IMR-90 (cell line): Measurements from ENCODE around the gene ARR3. TPM values are rescaled to one million over a fixed set of nuclear protein-coding genes. Genes with fewer than 3 reads are reported as not detected.

Experiments used
- ATAC-seq: fragments of 200-7000 bp; cut with Tn5 transposase; 2 replicates; pipeline ENCODE4 v1.9.1; 2020; ENCODE audit warnings: low read depth, mild to moderate bottlenecking, moderate library complexity
- BruUV-seq: library from RNA; stranded (reverse); fragments of 400-500 nt; replicated peaks from 2 replicates; lab custom pipeline; 2021; lab: Mats Ljungman, UMichigan
- CTCF ChIA-PET: fragments of 300-600 bp; formaldehyde crosslinking; extraction: SDS; loops from one replicate; lab custom pipeline; 2021; ENCODE audit warnings: antibody characterized with exemption; lab: Yijun Ruan, JAX
- POLR2A ChIA-PET: fragments of 300-600 bp; sonication (Branson Sonifier 250); formaldehyde crosslinking; loops from one replicate; lab custom pipeline; 2022; ENCODE audit warnings: antibody characterized with exemption; ENCODE audit not compliant: unreplicated experiment; lab: Charles Lee
- DNase-seq: peaks from one replicate; pipeline ENCODE4 v3.0.0; 2013
- H2AFZ ChIP-seq: replicated peaks from 2 replicates; pipeline ENCODE3; 2013; ENCODE audit warnings: low read length, mild to moderate bottlenecking; ENCODE audit not compliant: poor library complexity
- H2AK5ac ChIP-seq: 2 replicates; pipeline ENCODE4 v1.6.1; 2013; ENCODE audit warnings: low read depth, low read length, inconsistent platforms
- H2AK9ac ChIP-seq: replicated peaks from 2 replicates; pipeline ENCODE3; 2013; ENCODE audit warnings: mild to moderate bottlenecking, low read depth, low read length, moderate library complexity; ENCODE audit not compliant: poor library complexity
- H2BK120ac ChIP-seq: 2 replicates; pipeline ENCODE4 v1.6.1; 2013; ENCODE audit warnings: low read depth, low read length, inconsistent platforms
- H2BK15ac ChIP-seq: 3 replicates; pipeline ENCODE4 v1.6.1; 2013; ENCODE audit warnings: low read depth, low read length, inconsistent platforms
- H2BK20ac ChIP-seq: 2 replicates; pipeline ENCODE4 v1.6.1; 2013; ENCODE audit warnings: low read depth, mild to moderate bottlenecking, inconsistent platforms, low read length, moderate library complexity
- H2BK5ac ChIP-seq: 2 replicates; pipeline ENCODE4 v1.6.1; 2013; ENCODE audit warnings: mild to moderate bottlenecking, low read depth, low read length, inconsistent platforms; ENCODE audit not compliant: poor library complexity, severe bottlenecking
- H3K14ac ChIP-seq: replicated peaks from 2 replicates; pipeline ENCODE4 v1.6.1; 2013; ENCODE audit warnings: low read depth, low read length, inconsistent platforms
- H3K18ac ChIP-seq: 2 replicates; pipeline ENCODE4 v1.6.1; 2013; ENCODE audit warnings: low read depth, low read length, control low read depth
- H3K23ac ChIP-seq: 2 replicates; pipeline ENCODE4 v1.6.1; 2013; ENCODE audit warnings: low read depth, low read length, inconsistent platforms
- H3K27ac ChIP-seq: 2 replicates; pipeline ENCODE4 v1.5.1; 2013; ENCODE audit warnings: mild to moderate bottlenecking, control low read depth, low read length; ENCODE audit not compliant: insufficient read depth
- H3K27me3 ChIP-seq: 2 replicates; pipeline ENCODE4 v1.6.1; 2013; ENCODE audit warnings: low read length; ENCODE audit not compliant: control insufficient read depth, insufficient read depth
- H3K36me3 ChIP-seq: 2 replicates; pipeline ENCODE4 v1.6.1; 2013; ENCODE audit warnings: low read length, mixed read lengths; ENCODE audit not compliant: control insufficient read depth, insufficient read depth
- H3K4ac ChIP-seq: 2 replicates; pipeline ENCODE4 v1.6.1; 2013; ENCODE audit warnings: low read depth, low read length, inconsistent platforms
- H3K4me1 ChIP-seq: 2 replicates; pipeline ENCODE4 v1.6.1; 2013; ENCODE audit warnings: low read length, mixed read lengths; ENCODE audit not compliant: control insufficient read depth, insufficient read depth
- H3K4me2 ChIP-seq: 2 replicates; pipeline ENCODE4 v1.6.1; 2013; ENCODE audit warnings: low read depth, mild to moderate bottlenecking, control low read depth, low read length, moderate library complexity
- H3K4me3 ChIP-seq: 2 replicates; pipeline ENCODE4 v1.5.1; 2013; ENCODE audit warnings: low read depth, mild to moderate bottlenecking, control low read depth, low read length, moderate library complexity; ENCODE audit not compliant: insufficient read depth
- H3K56ac ChIP-seq: 2 replicates; pipeline ENCODE4 v1.6.1; 2013; ENCODE audit warnings: low read length, inconsistent platforms; ENCODE audit not compliant: insufficient read depth; ENCODE audit errors: extremely low read depth
- H3K79me1 ChIP-seq, 2 experiments: 2 replicates each; pipeline ENCODE4 v1.6.1; 2013; ENCODE audit warnings: low read length in 2 of 2, inconsistent platforms in 1 of 2, low read depth in 1 of 2
- H3K9ac ChIP-seq: 2 replicates; pipeline ENCODE4 v1.6.1; 2013; ENCODE audit warnings: low read depth, low read length, control low read depth
- H3K9me1 ChIP-seq: 2 replicates; pipeline ENCODE4 v1.6.1; 2013; ENCODE audit warnings: low read length, inconsistent platforms; ENCODE audit not compliant: insufficient read depth
- H3K9me3 ChIP-seq: 2 replicates; pipeline ENCODE4 v1.6.1; 2013; ENCODE audit warnings: low read length; ENCODE audit not compliant: control insufficient read depth, insufficient read depth
- H4K20me1 ChIP-seq: 2 replicates; pipeline ENCODE4 v1.6.1; 2013; ENCODE audit warnings: low read length, inconsistent platforms; ENCODE audit not compliant: insufficient read depth
- H4K5ac ChIP-seq: 2 replicates; pipeline ENCODE4 v1.6.1; 2013; ENCODE audit warnings: mild to moderate bottlenecking, low read depth, low read length, control low read depth
- H4K8ac ChIP-seq, 2 experiments: 2 replicates each; pipeline ENCODE4 v1.6.1; 2013; ENCODE audit warnings: low read depth in 2 of 2, low read length in 2 of 2, control low read depth in 1 of 2, inconsistent platforms in 1 of 2
- H4K91ac ChIP-seq: 2 replicates; pipeline ENCODE4 v1.6.1; 2013; ENCODE audit warnings: low read depth, low read length, inconsistent platforms; ENCODE audit not compliant: insufficient read depth
- BHLHE40 ChIP-seq: fragments of 150-350 bp; IDR thresholded peaks from 2 replicates; pipeline ENCODE4 v1.6.1; 2016; ENCODE audit warnings: mild to moderate bottlenecking, low read depth, low read length
- CEBPB ChIP-seq: IDR thresholded peaks from 2 replicates; pipeline ENCODE4 v1.6.1; 2012; ENCODE audit warnings: low read depth, low read length, improper control_type of control experiment
- CHD1 ChIP-seq: IDR thresholded peaks from 2 replicates; pipeline ENCODE4 v1.6.1; 2012; ENCODE audit warnings: low read depth, low read length, improper control_type of control experiment
- CTCF ChIP-seq: conservative IDR thresholded peaks from 2 replicates; pipeline ENCODE4 v1.5.1; 2012; ENCODE audit warnings: mild to moderate bottlenecking, low read depth, low read length, improper control_type of control experiment
- ELK1 ChIP-seq: fragments of 150-350 bp; IDR thresholded peaks from 2 replicates; pipeline ENCODE4 v1.6.1; 2016; ENCODE audit warnings: low read depth, mild to moderate bottlenecking, low read length, moderate library complexity, borderline replicate concordance
- FOS ChIP-seq: fragments of 150-350 bp; IDR thresholded peaks from 2 replicates; pipeline ENCODE4 v1.6.1; 2016; ENCODE audit warnings: low read depth, low read length
- MAFK ChIP-seq: IDR thresholded peaks from 2 replicates; pipeline ENCODE4 v1.6.1; 2012; ENCODE audit warnings: low read depth, low read length, improper control_type of control experiment
- MAZ ChIP-seq: IDR thresholded peaks from 2 replicates; pipeline ENCODE4 v1.6.1; 2012; ENCODE audit warnings: low read depth, mild to moderate bottlenecking, low read length, improper control_type of control experiment, moderate library complexity, borderline replicate concordance
- MXI1 ChIP-seq: IDR thresholded peaks from 2 replicates; pipeline ENCODE4 v1.6.1; 2012; ENCODE audit warnings: low read depth, mild to moderate bottlenecking, low read length, moderate library complexity, borderline replicate concordance
- NFE2L2 ChIP-seq: fragments of 150-350 bp; IDR thresholded peaks from 2 replicates; pipeline ENCODE4 v1.6.1; 2016; ENCODE audit warnings: low read depth, mild to moderate bottlenecking, low read length
- POLR2A ChIP-seq: IDR thresholded peaks from 2 replicates; pipeline ENCODE4 v1.6.1; 2012; ENCODE audit warnings: mild to moderate bottlenecking, low read depth, low read length
- RAD21 ChIP-seq: IDR thresholded peaks from 2 replicates; pipeline ENCODE4 v1.6.1; 2012; ENCODE audit warnings: low read length, improper control_type of control experiment
- RCOR1 ChIP-seq: IDR thresholded peaks from 2 replicates; pipeline ENCODE4 v1.6.1; 2012; ENCODE audit warnings: mild to moderate bottlenecking, low read length, improper control_type of control experiment; ENCODE audit not compliant: insufficient replicate concordance
- RFX5 ChIP-seq: IDR thresholded peaks from 2 replicates; pipeline ENCODE4 v1.8.0; 2012; ENCODE audit warnings: low read depth, mild to moderate bottlenecking, low read length, moderate library complexity
- SMC3 ChIP-seq: fragments of 150-350 bp; IDR thresholded peaks from 2 replicates; pipeline ENCODE4 v1.6.1; 2016; ENCODE audit warnings: low read depth, mild to moderate bottlenecking, antibody characterized with exemption, low read length, moderate library complexity
- USF2 ChIP-seq: fragments of 150-350 bp; IDR thresholded peaks from 2 replicates; pipeline ENCODE4 v1.6.1; 2017; ENCODE audit warnings: mild to moderate bottlenecking, antibody characterized with exemption, low read length, low read depth
- WGBS, 2 experiments: methylation state at CpG; one replicate each; pipeline versions ENCODE4 v1.1.5 to v1.1.7; 2013; ENCODE audit warnings: missing lambda C conversion rate in 2 of 2; ENCODE audit not compliant: insufficient read length in 1 of 2; ENCODE audit errors: extremely low coverage in 2 of 2; 5-methylcytosine and 5-hydroxymethylcytosine counted together
- dilution Hi-C: fragments of 300-500 bp; cut with HindIII; formaldehyde crosslinking; loops from one replicate; pipeline ENCODE4 v1.14.3; 2018; ENCODE audit warnings: low sequenced_read_pairs; ENCODE audit not compliant: unreplicated experiment
- in situ Hi-C: fragments of 300-500 bp; cut with MboI; formaldehyde crosslinking; loops from 3 replicates; pipeline ENCODE4 v1.14.3; 2019; ENCODE audit warnings: low sequenced_read_pairs, inconsistent platforms, mixed read lengths
- intact Hi-C: fragments of 100-400 bp; cut with micrococcal nuclease; formaldehyde crosslinking; loops from 2 replicates; pipeline ENCODE4 v1.10.0; 2022
- polyA plus RNA-seq, 3 experiments: library from polyadenylated mRNA; depleted of rRNA; stranded (reverse); fragments of >200 nt; gene quantifications; 2 replicates each; pipeline ENCODE4 v1.2.3, GENCODE V29; 2012; ENCODE audit warnings: low replicate concordance in 1 of 3
- total RNA-seq: library from RNA; depleted of rRNA; stranded (reverse); fragments of >200 nt; gene quantifications from 2 replicates; pipeline ENCODE4 v1.2.3, GENCODE V29; 2012

Gene ARR3
- total and polyA plus RNA-seq, 2 of the 4 experiments (the other 2 are of a cell fraction) = not detected

- Histone ChIP-seq H3K4me1 (peaks cover 2% of the 10 kb centered on the region; the same call in 1 of the 2 replicates), H3K4me2 (no peak overlapping the region), H3K79me1 (peaks cover 6 to 15% of the 10 kb centered on the region in 2 experiments), H4K20me1 (no peaks in the 10 kb centered on the region), H3K9ac (no peak overlapping the region), H2AK5ac (no peak overlapping the region), H2BK15ac (no peak overlapping the region), H3K9me1 (no peaks in the 10 kb centered on the region), H3K4ac (no peak overlapping the region), H3K9me3 (no peaks in the 10 kb centered on the region), H3K27me3 (no peaks in the 10 kb centered on the region; the same call in 1 of the 2 replicates), H3K36me3 (no peaks in the 10 kb centered on the region), H4K8ac (no peak overlapping the region), H3K14ac (no peak overlapping the region), H3K27ac (no peak overlapping the region), H3K56ac (no peak overlapping the region), H3K23ac (no peak overlapping the region), H4K5ac (no peak overlapping the region), H3K4me3 (no peak overlapping the region), H4K91ac (no peak overlapping the region), H2BK5ac (no peak overlapping the region), H2AFZ (no peak overlapping the region), H2BK20ac (no peak overlapping the region), H2BK120ac (no peak overlapping the region), H2AK9ac (no peak overlapping the region), H3K18ac (no peak overlapping the region)
- intact Hi-C loops (loop anchor here (5.0 kb wide), 1 partner anchor 160 kb away; the partner anchor contains the start of gene IGBP1), dilution Hi-C loops (no loop called here), in situ Hi-C loops (no loop called here)
- ATAC-seq (no peak), DNase-seq (no peak)
- TF ChIP-seq POLR2A (no peak), RCOR1 (no peak), RAD21 (no peak), ELK1 (no peak), MAZ (no peak), CEBPB (no peak), NFE2L2 (no peak), FOS (no peak), SMC3 (no peak), CHD1 (no peak), MXI1 (no peak), USF2 (no peak), BHLHE40 (no peak), MAFK (no peak), RFX5 (no peak), CTCF (no peak)
- POLR2A ChIA-PET = no interaction called here
- no CpG with 5 or more reads among the region's 1 CpG for WGBS, 2 experiments
- BruUV-seq = no TSS peak
- CTCF ChIA-PET = interaction anchor here (0.6 to 1.0 kb wide), 2 partner anchors 27 to 160 kb away, joined by 3 read pairs; partner anchors contain the start of gene IGBP1
Observed at GRCh38 chrX:70292788-70293187, 24.7 kb downstream of the ARR3 start.
